ENCODE results near the gene AKAP8.
"Not testable (repeated sequence)": the region's sequence is repeated elsewhere in the genome, so short reads cannot be mapped to it uniquely, and the experiment has no call there.

The AKAP8 gene

GRCh38 chr19:15379083-15379998, at the start of gene AKAP8:
AKAP8 (minus strand) TSS chr19:15379787; CDS start chr19:15379731, 56 bp downstream.
- peak; percentile 97 for DNase-seq

GRCh38 chr19:15427991-15428471, 48.4 kb upstream of the AKAP8 start:
- DNase-seq: no peak

- no peak for DNase-seq
These were observed 47.7 kb upstream of the AKAP8 start for GRCh38 chr19:15427350-15427700.

- no peak for DNase-seq
These were observed 47.1 kb upstream of the AKAP8 start for GRCh38 chr19:15426485-15427349.

- DNase-seq: no peak
These were observed 45.8 kb upstream of the AKAP8 start for GRCh38 chr19:15425321-15425950.

GRCh38 chr19:15424692-15425272, 45.2 kb upstream of the AKAP8 start:
- no peak for DNase-seq

GRCh38 chr19:15424121-15424520, 44.5 kb upstream of the AKAP8 start:
- no peak for DNase-seq

- DNase-seq: no peak
These were observed 43.5 kb upstream of the AKAP8 start for GRCh38 chr19:15423130-15423529.

- no peak for DNase-seq
These were observed 42.9 kb upstream of the AKAP8 start for GRCh38 chr19:15422296-15423075.

- DNase-seq: peak; percentile 83
These were observed 42.2 kb upstream of the AKAP8 start for GRCh38 chr19:15421721-15422260.

GRCh38 chr19:15421136-15421695, 41.6 kb upstream of the AKAP8 start:
- no peak for DNase-seq

GRCh38 chr19:15419413-15420025, 39.9 kb upstream of the AKAP8 start:
- DNase-seq: peak; percentile 17

- DNase-seq: peak; percentile 99
These were observed 39.2 kb upstream of the AKAP8 start, which contains the start of gene AKAP8L for GRCh38 chr19:15418579-15419412. AKAP8L (minus strand) TSS chr19:15418988; CDS start chr19:15418923, 65 bp downstream.

GRCh38 chr19:15418231-15418578, 38.6 kb upstream of the AKAP8 start:
- no peak for DNase-seq

- no peak for DNase-seq
These were observed 38.1 kb upstream of the AKAP8 start for GRCh38 chr19:15417699-15418098.

- DNase-seq: peak; percentile 66
These were observed 33.2 kb upstream of the AKAP8 start for GRCh38 chr19:15412832-15413231.

GRCh38 chr19:15411351-15411750, 31.8 kb upstream of the AKAP8 start:
- DNase-seq: not testable (repeated sequence)

GRCh38 chr19:15404780-15405211, 25.2 kb upstream of the AKAP8 start:
- DNase-seq: no peak

- DNase-seq: no peak
These were observed 24.7 kb upstream of the AKAP8 start for GRCh38 chr19:15404097-15404779.

All from NCI-H2029 (cell line).